Caco-2 (cell line): ENCODE results near the gene TOMT. TPM values are rescaled to one million over a fixed set of nuclear protein-coding genes. Genes with fewer than 3 reads are reported as not detected.
A peak's percentile ranks its signal among the peaks of the same experiment; 100 is the strongest.

Experiments
- BruUV-seq: library from RNA; stranded (reverse); fragments of 400-500 nt; replicated peaks from 2 replicates; lab custom pipeline; 2021; lab: Mats Ljungman, UMichigan
- CTCF ChIA-PET: fragments of 300-600 bp; sonication (Branson Sonifier 250); formaldehyde crosslinking; loops from one replicate; lab custom pipeline; 2022; ENCODE audit warnings: antibody characterized with exemption; lab: Charles Lee
- POLR2A ChIA-PET: fragments of 300-600 bp; sonication (Branson Sonifier 250); formaldehyde crosslinking; loops from one replicate; lab custom pipeline; 2022; ENCODE audit warnings: antibody characterized with exemption; lab: Charles Lee
- DNase-seq, 2 experiments: peaks; one replicate each; pipeline versions ENCODE4 v3.0.0 to v3.0.0-alpha.2; 2020 to 2022
- H3K27me3 ChIP-seq: replicated peaks from 2 replicates; pipeline ENCODE4 v1.6.0; 2011; ENCODE audit warnings: low read length; ENCODE audit not compliant: control insufficient read depth, insufficient read depth
- H3K36me3 ChIP-seq: 2 replicates; pipeline ENCODE4 v1.5.1; 2011; ENCODE audit warnings: low read length; ENCODE audit not compliant: control insufficient read depth, insufficient read depth
- H3K4me1 ChIP-seq: fragments of 250-450 bp; sonication (Bioruptor Pico); 2 replicates; pipeline ENCODE4 v1.5.1; 2020; ENCODE audit warnings: mild to moderate bottlenecking
- H3K4me3 ChIP-seq: 2 replicates; pipeline ENCODE4 v1.5.1; 2011; ENCODE audit warnings: low read depth, mild to moderate bottlenecking, control low read depth, low read length
- H3K9me3 ChIP-seq: fragments of 250-450 bp; sonication (Bioruptor Pico); 2 replicates; pipeline ENCODE4 v1.5.1; 2020; ENCODE audit warnings: mild to moderate bottlenecking, moderate library complexity
- H3K27ac Mint-ChIP-seq: one replicate; pipeline ENCODE4 v1.8.0; 2022; ENCODE audit warnings: mixed read lengths; ENCODE audit not compliant: unreplicated experiment
- H3K27me3 Mint-ChIP-seq: one replicate; pipeline ENCODE4 v1.8.0; 2022; ENCODE audit warnings: mixed read lengths; ENCODE audit not compliant: insufficient read depth, unreplicated experiment
- H3K36me3 Mint-ChIP-seq: one replicate; pipeline ENCODE4 v1.8.0; 2022; ENCODE audit warnings: mild to moderate bottlenecking, mixed read lengths; ENCODE audit not compliant: insufficient read depth, unreplicated experiment
- H3K4me1 Mint-ChIP-seq: one replicate; pipeline ENCODE4 v1.8.0; 2022; ENCODE audit warnings: low read depth, mixed read lengths; ENCODE audit not compliant: unreplicated experiment
- H3K4me3 Mint-ChIP-seq: one replicate; pipeline ENCODE4 v1.8.0; 2022; ENCODE audit warnings: mild to moderate bottlenecking, moderate library complexity, mixed read lengths; ENCODE audit not compliant: unreplicated experiment
- H3K9me3 Mint-ChIP-seq: one replicate; pipeline ENCODE4 v1.8.0; 2022; ENCODE audit warnings: mixed read lengths; ENCODE audit not compliant: unreplicated experiment
- intact Hi-C: fragments of 100-400 bp; cut with micrococcal nuclease; formaldehyde crosslinking; loops from one replicate; pipeline ENCODE4 v1.10.0; 2022; ENCODE audit not compliant: unreplicated experiment
- total RNA-seq: library from RNA; stranded (reverse); gene quantifications from 2 replicates; pipeline ENCODE4 v1.2.3, GENCODE V29; 2022
- TF ChIP-seq, protein P1 (sequence below), 2 experiments: fragments of 200-600 bp in 1 of 2; IDR thresholded peaks; 1 replicate in 1 of 2; 2 replicates in 1 of 2; pipeline versions ENCODE4 v1.5.1 to v1.8.0; 2011 to 2022; ENCODE audit warnings: antibody characterized with exemption in 1 of 2, control low read depth in 1 of 2, inconsistent platforms in 1 of 2, low read depth in 1 of 2, low read length in 1 of 2, mild to moderate bottlenecking in 1 of 2, moderate library complexity in 1 of 2; ENCODE audit not compliant: insufficient read depth in 1 of 2, severe bottlenecking in 1 of 2, unreplicated experiment in 1 of 2

TOMT gene
- total RNA-seq, 1 experiment from 2014 or later, result not detected

DNA sequence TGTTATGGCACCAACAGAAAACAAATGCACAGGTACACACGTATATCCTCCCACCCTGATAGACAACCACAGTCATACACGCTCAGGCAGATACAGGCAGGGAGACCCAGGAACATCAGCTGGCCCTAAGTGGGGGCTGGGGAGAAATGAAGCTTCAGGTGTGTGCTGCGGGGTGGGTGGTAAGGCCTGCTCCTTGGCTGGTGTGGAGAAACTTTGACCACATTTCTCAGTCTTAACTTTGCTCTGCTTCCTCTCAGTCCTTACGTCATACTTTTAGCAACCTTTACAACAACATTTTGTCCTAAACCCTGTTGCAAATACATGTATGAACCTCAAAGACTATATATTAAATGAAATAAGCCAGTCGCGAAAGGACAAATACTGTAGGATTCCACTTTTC is 13.5 kb downstream of the TOMT start:
- BruUV-seq, result no TSS peak

DNA sequence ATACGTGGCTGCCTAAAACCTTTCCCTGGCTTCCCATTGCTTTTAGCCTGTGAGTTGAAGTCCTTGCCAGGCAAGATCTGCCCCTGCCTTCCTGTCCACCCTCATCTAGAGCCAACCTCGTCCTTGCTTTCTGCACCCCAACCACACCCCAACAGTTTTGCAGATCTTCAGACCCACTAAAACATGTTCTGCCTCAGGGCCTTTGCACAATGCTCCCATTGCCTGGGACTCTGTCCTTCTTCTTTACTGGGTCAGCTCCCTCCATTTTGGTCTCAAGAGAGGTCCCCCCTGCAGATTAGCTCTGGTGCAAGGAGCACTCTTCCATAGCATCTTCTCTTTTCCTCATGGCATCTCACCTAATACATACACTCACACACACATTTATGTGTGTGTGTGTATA is 15.2 kb downstream of the TOMT start:
- intact Hi-C loops, result no loop called here
- Mint-ChIP-seq H3K4me3 (no peak overlapping the region), H3K4me1 (peaks cover 18% of the 10 kb centered on the region), H3K9me3 (peaks cover 11% of the 10 kb centered on the region), H3K27ac (no peak overlapping the region), H3K36me3 (no peaks in the 10 kb centered on the region), H3K27me3 (no peaks in the 10 kb centered on the region)
- ChIA-PET CTCF (interaction anchor here (0.7 to 0.8 kb wide), 2 partner anchors 8 to 23 kb away, joined by 3 to 8 read pairs; no protein-coding TSS in a partner anchor), POLR2A (no interaction called here)
- DNase-seq, result no peak
- no peaks in the 10 kb centered on the region for H3K36me3 ChIP-seq
- H3K4me3 ChIP-seq, result no peak overlapping the region
- H3K9me3 ChIP-seq, result peaks cover 5% of the 10 kb centered on the region
- no peaks in the 10 kb centered on the region for H3K27me3 ChIP-seq
- H3K4me1 ChIP-seq, result peaks cover 22% of the 10 kb centered on the region
- no TSS peak for BruUV-seq
- TF ChIP-seq, protein P1, sequence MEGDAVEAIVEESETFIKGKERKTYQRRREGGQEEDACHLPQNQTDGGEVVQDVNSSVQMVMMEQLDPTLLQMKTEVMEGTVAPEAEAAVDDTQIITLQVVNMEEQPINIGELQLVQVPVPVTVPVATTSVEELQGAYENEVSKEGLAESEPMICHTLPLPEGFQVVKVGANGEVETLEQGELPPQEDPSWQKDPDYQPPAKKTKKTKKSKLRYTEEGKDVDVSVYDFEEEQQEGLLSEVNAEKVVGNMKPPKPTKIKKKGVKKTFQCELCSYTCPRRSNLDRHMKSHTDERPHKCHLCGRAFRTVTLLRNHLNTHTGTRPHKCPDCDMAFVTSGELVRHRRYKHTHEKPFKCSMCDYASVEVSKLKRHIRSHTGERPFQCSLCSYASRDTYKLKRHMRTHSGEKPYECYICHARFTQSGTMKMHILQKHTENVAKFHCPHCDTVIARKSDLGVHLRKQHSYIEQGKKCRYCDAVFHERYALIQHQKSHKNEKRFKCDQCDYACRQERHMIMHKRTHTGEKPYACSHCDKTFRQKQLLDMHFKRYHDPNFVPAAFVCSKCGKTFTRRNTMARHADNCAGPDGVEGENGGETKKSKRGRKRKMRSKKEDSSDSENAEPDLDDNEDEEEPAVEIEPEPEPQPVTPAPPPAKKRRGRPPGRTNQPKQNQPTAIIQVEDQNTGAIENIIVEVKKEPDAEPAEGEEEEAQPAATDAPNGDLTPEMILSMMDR (IDR thresholded peaks at IDR 0.05; ENCODE audit: insufficient read depth in 1 of 2, low read depth in 1 of 2, low read length in 1 of 2, severe bottlenecking in 1 of 2, unreplicated experiment in 1 of 2), result no peak

More for the DNA sequence above, 13.5 kb downstream of the TOMT start:
- H3K9me3 Mint-ChIP-seq, result peaks cover 5% of the 10 kb centered on the region
- ChIA-PET CTCF (interaction anchor here (0.6 kb wide), 1 partner anchor 34 kb away, joined by 3 read pairs; no protein-coding TSS in a partner anchor), POLR2A (no interaction called here)
- H3K4me1 ChIP-seq, result peaks cover 22% of the 10 kb centered on the region
- peak in 1 of 2 experiments; percentile 34 for DNase-seq
- H3K9me3 ChIP-seq, result peaks cover 4% of the 10 kb centered on the region
- H3K36me3 Mint-ChIP-seq, result no peaks in the 10 kb centered on the region
- no peaks in the 10 kb centered on the region for H3K27me3 ChIP-seq
- peaks cover 18% of the 10 kb centered on the region for H3K4me1 Mint-ChIP-seq
- no peaks in the 10 kb centered on the region for H3K36me3 ChIP-seq
- no peaks in the 10 kb centered on the region for H3K27me3 Mint-ChIP-seq
- no peak overlapping the region for H3K4me3 Mint-ChIP-seq
- H3K4me3 ChIP-seq, result no peak overlapping the region
- no peak overlapping the region for H3K27ac Mint-ChIP-seq
- intact Hi-C loops, result no loop called here
- TF ChIP-seq, protein P1 (IDR thresholded peaks at IDR 0.05; ENCODE audit: insufficient read depth in 1 of 2, low read depth in 1 of 2, low read length in 1 of 2, severe bottlenecking in 1 of 2, unreplicated experiment in 1 of 2), result no peak

DNA sequence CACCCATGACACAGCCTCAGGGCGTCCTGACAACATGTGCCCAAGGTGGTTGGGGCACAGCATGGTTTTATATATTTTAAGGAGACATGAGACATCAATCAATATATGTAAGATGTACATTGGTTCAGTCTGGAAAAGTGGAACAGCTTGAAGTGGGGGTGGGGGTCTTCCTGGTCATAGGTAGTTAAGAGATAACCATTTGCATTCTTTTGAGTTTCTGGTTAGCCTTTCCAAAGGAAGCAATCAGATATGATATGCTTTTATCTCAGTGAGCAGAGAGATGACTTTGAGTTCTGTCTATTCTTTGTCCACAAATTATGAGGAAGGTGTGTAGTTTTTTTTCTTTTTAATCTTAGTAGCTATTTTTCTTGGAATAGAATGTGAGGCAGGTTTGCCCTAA is 16.9 kb downstream of the TOMT start:
- TF ChIP-seq, protein P1 (IDR thresholded peaks at IDR 0.05; ENCODE audit: insufficient read depth in 1 of 2, low read depth in 1 of 2, low read length in 1 of 2, severe bottlenecking in 1 of 2, unreplicated experiment in 1 of 2), result no peak
- H3K27ac Mint-ChIP-seq, result peak overlapping the region; percentile 1

More for the DNA sequence above, 16.9 kb downstream of the TOMT start:
- POLR2A ChIA-PET, result no interaction called here
- peaks cover 11% of the 10 kb centered on the region for H3K9me3 Mint-ChIP-seq
- BruUV-seq, result no TSS peak
- no peak overlapping the region for H3K4me3 Mint-ChIP-seq
- DNase-seq, result peak in 1 of 2 experiments; percentile 22
- Histone ChIP-seq H3K27me3 (no peaks in the 10 kb centered on the region), H3K9me3 (peaks cover 11% of the 10 kb centered on the region), H3K4me1 (peaks cover 22% of the 10 kb centered on the region), H3K4me3 (no peak overlapping the region), H3K36me3 (no peaks in the 10 kb centered on the region)
- H3K36me3 Mint-ChIP-seq, result no peaks in the 10 kb centered on the region
- CTCF ChIA-PET, result interaction anchor here (0.6 to 1.5 kb wide), 3 partner anchors 10 to 1654 kb away, joined by 3 to 4 read pairs (median 3); partner anchors contain the start of gene ANAPC15
- no peaks in the 10 kb centered on the region for H3K27me3 Mint-ChIP-seq
- peaks cover 18% of the 10 kb centered on the region for H3K4me1 Mint-ChIP-seq
- intact Hi-C loops, result no loop called here
